B cell (primary cell): ENCODE measurements around the gene POLR3B. TPM values are rescaled to one million over a fixed set of nuclear protein-coding genes. Genes with fewer than 3 reads are reported as not detected.

Experiments used
- ATAC-seq: fragments of 200-7000 bp; cut with Tn5 transposase; one replicate; pipeline ENCODE4 v1.10.0; 2021; ENCODE audit warnings: low read depth, mild to moderate bottlenecking, moderate number of reproducible peaks, moderate library complexity
- CTCF ChIA-PET: fragments of 350-600 bp; sonication (Branson Sonifier 250); formaldehyde crosslinking; loops from one replicate; lab custom pipeline; 2021; ENCODE audit warnings: antibody characterized with exemption, inconsistent platforms; lab: Charles Lee
- POLR2A ChIA-PET: fragments of 350-600 bp; sonication (Branson Sonifier 250); formaldehyde crosslinking; loops from one replicate; lab custom pipeline; 2021; ENCODE audit warnings: antibody characterized with exemption; lab: Charles Lee
- DNase-seq: peaks from one replicate; pipeline ENCODE4 v3.0.0; 2013
- H2AFZ ChIP-seq: 2 replicates; pipeline ENCODE4 v1.6.1; 2012; ENCODE audit warnings: mild to moderate bottlenecking, low read depth, low read length; ENCODE audit not compliant: insufficient read depth, poor library complexity, severe bottlenecking
- H3K27ac ChIP-seq, 2 donors: 1 replicate in 1 of 2; 2 replicates in 1 of 2; pipeline ENCODE4 v1.5.1; 2012 to 2013; ENCODE audit warnings: low read length in 2 of 2, mild to moderate bottlenecking in 2 of 2, moderate library complexity in 1 of 2
- H3K27me3 ChIP-seq, 4 experiments: fragments of 200-600 bp in 1 of 4; sonication (generic) in 1 of 4; replicated peaks in 1 of 4; 1 replicate in 2 of 4; 2 replicates in 2 of 4; pipeline versions ENCODE4 v1.6.1 to v1.7.0; 2013 to 2016; ENCODE audit warnings: low read length in 3 of 4, mild to moderate bottlenecking in 2 of 4, mixed read lengths in 1 of 4, moderate library complexity in 1 of 4; ENCODE audit not compliant: insufficient read depth in 4 of 4, control insufficient read depth in 3 of 4; ENCODE audit errors: control extremely low read depth in 1 of 4
- H3K36me3 ChIP-seq, 2 experiments: replicated peaks in 1 of 2; 1 replicate in 1 of 2; 2 replicates in 1 of 2; pipeline versions ENCODE4 v1.6.1 to v1.7.1; 2013; ENCODE audit warnings: low read length in 1 of 2; ENCODE audit not compliant: insufficient read depth in 2 of 2, control insufficient read depth in 1 of 2; ENCODE audit errors: control extremely low read depth in 1 of 2, extremely low read depth in 1 of 2
- H3K4me1 ChIP-seq, 2 donors: fragments of 200-600 bp in 1 of 2; sonication (generic) in 1 of 2; 1 replicate in 1 of 2; 2 replicates in 1 of 2; pipeline versions ENCODE4 v1.5.1 to v1.6.1; 2013 to 2017; ENCODE audit warnings: low read length in 2 of 2; ENCODE audit not compliant: control insufficient read depth in 2 of 2, insufficient read depth in 2 of 2
- H3K4me2 ChIP-seq: replicated peaks from 2 replicates; pipeline ENCODE3; 2012; ENCODE audit warnings: mild to moderate bottlenecking, low read depth, low read length; ENCODE audit not compliant: poor library complexity, severe bottlenecking
- H3K4me3 ChIP-seq, 5 experiments: fragments of 200-600 bp in 1 of 5; sonication (generic) in 1 of 5; 1 replicate in 3 of 5; 2 replicates in 2 of 5; pipeline versions ENCODE4 v1.5.1 to v1.7.0; 2011 to 2016; ENCODE audit warnings: low read length in 4 of 5, mild to moderate bottlenecking in 4 of 5, low read depth in 2 of 5, control low read depth in 1 of 5, moderate library complexity in 1 of 5; ENCODE audit not compliant: insufficient read depth in 1 of 5; ENCODE audit errors: control extremely low read depth in 1 of 5, extremely low read depth in 1 of 5
- H3K79me2 ChIP-seq: fragments of 200-600 bp; sonication (generic); one replicate; pipeline ENCODE4 v1.6.0; 2016; ENCODE audit warnings: low read length; ENCODE audit not compliant: control insufficient read depth, insufficient read depth
- H3K9ac ChIP-seq: fragments of 200-600 bp; sonication (generic); 2 replicates; pipeline ENCODE4 v1.6.1; 2017; ENCODE audit warnings: mild to moderate bottlenecking, low read length, moderate library complexity
- H3K9me3 ChIP-seq, 3 donors: one replicate each; pipeline versions ENCODE4 v1.6.1 to v1.7.1; 2013; ENCODE audit warnings: low read length in 2 of 3; ENCODE audit not compliant: control insufficient read depth in 2 of 3, insufficient read depth in 1 of 3; ENCODE audit errors: control extremely low read depth in 1 of 3
- H4K20me1 ChIP-seq: 2 replicates; pipeline ENCODE4 v1.6.0; 2012; ENCODE audit warnings: mild to moderate bottlenecking, low read length; ENCODE audit not compliant: insufficient read depth, control insufficient read depth, poor library complexity, severe bottlenecking
- H3K27ac Mint-ChIP-seq: one replicate; pipeline ENCODE4 v1.8.0; 2021; ENCODE audit warnings: mixed read lengths
- H3K27me3 Mint-ChIP-seq: one replicate; pipeline ENCODE4 v1.8.0; 2021; ENCODE audit warnings: mixed read lengths
- H3K4me1 Mint-ChIP-seq: one replicate; pipeline ENCODE4 v1.8.0; 2021; ENCODE audit warnings: mixed read lengths
- H3K4me3 Mint-ChIP-seq: one replicate; pipeline ENCODE4 v1.8.0; 2021; ENCODE audit warnings: mixed read lengths
- H3K9me3 Mint-ChIP-seq: one replicate; pipeline ENCODE4 v1.8.0; 2022; ENCODE audit warnings: mixed read lengths; ENCODE audit not compliant: insufficient read depth
- EZH2 ChIP-seq: IDR thresholded peaks from 2 replicates; pipeline ENCODE4 v1.6.1; 2012; ENCODE audit warnings: borderline replicate concordance, low read depth, mild to moderate bottlenecking, moderate library complexity, low read length; ENCODE audit not compliant: insufficient read depth, poor library complexity, severe bottlenecking
- WGBS: methylation state at CpG from one replicate; pipeline ENCODE4 v1.1.5; 2013; ENCODE audit warnings: missing lambda C conversion rate; ENCODE audit not compliant: insufficient coverage; 5-methylcytosine and 5-hydroxymethylcytosine counted together
- intact Hi-C: fragments of 100-400 bp; cut with micrococcal nuclease; formaldehyde crosslinking; loops from one replicate; pipeline ENCODE4 v1.10.0; 2022
- polyA plus RNA-seq: library from polyadenylated mRNA; depleted of rRNA; stranded (reverse); fragments of >200 nt; gene quantifications from 2 replicates; pipeline ENCODE4 v1.2.3, GENCODE V29; 2012
- total RNA-seq, 2 donors: library from RNA; stranded (reverse); fragments of 120-200 nt in 1 of 2; gene quantifications; 1 replicate in 1 of 2; 2 replicates in 1 of 2; pipeline versions ENCODE4 v1.2.3 to v1.2.4, GENCODE V29; 2013 to 2022
- TF ChIP-seq, protein P1 (sequence below): fragments of 200-600 bp; IDR thresholded peaks from one replicate; pipeline ENCODE4 v1.8.0; 2022; ENCODE audit warnings: antibody characterized with exemption, mild to moderate bottlenecking

Gene POLR3B
- total and polyA plus RNA-seq, 2 donors (not counting 1 experiment from before 2014, with no cell fraction given), result 1.3 to 9.7 TPM

DNA sequence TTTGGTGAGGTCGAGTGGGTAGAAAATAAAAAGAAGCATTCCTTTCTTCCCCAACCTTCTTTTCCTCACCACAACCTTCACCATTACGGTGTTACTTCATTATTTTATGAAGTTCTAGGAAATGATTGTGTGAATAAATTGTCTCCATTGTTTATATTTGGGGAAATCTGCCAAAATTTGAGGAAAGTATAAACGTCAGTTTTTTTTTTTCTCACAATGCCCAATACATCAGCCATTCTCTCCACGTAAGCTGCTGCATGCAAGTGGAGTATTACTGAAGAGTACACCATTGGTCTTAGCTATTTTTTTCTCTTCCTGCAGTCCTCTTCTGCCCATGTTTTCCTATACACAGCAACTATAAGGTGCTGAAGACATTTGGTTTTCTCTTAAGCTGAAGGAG is 9.1 kb upstream of the POLR3B start:
- H2AFZ ChIP-seq, result no peak overlapping the region
- H3K36me3 ChIP-seq, result peaks cover 6 to 24% of the 10 kb centered on the region in 2 experiments
- H3K79me2 ChIP-seq, result no peaks in the 10 kb centered on the region
- no CpG with 5 or more reads among the region's 4 CpGs for WGBS
- H3K4me2 ChIP-seq, result no peak overlapping the region
- ChIA-PET CTCF (interaction anchor here (1.2 kb wide), 1 partner anchor 9 kb away, joined by 4 read pairs; the partner anchor contains the start of gene POLR3B), POLR2A (no interaction called here)
- DNase-seq (no peak), ATAC-seq (no peak)
- H4K20me1 ChIP-seq, result peaks cover 5% of the 10 kb centered on the region
- intact Hi-C loops, result no loop called here
- TF ChIP-seq, protein P1, sequence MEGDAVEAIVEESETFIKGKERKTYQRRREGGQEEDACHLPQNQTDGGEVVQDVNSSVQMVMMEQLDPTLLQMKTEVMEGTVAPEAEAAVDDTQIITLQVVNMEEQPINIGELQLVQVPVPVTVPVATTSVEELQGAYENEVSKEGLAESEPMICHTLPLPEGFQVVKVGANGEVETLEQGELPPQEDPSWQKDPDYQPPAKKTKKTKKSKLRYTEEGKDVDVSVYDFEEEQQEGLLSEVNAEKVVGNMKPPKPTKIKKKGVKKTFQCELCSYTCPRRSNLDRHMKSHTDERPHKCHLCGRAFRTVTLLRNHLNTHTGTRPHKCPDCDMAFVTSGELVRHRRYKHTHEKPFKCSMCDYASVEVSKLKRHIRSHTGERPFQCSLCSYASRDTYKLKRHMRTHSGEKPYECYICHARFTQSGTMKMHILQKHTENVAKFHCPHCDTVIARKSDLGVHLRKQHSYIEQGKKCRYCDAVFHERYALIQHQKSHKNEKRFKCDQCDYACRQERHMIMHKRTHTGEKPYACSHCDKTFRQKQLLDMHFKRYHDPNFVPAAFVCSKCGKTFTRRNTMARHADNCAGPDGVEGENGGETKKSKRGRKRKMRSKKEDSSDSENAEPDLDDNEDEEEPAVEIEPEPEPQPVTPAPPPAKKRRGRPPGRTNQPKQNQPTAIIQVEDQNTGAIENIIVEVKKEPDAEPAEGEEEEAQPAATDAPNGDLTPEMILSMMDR, result no peak
- no peak for TF ChIP-seq EZH2
- no peaks in the 10 kb centered on the region for H3K27me3 ChIP-seq
- H3K4me3 Mint-ChIP-seq, result no peak overlapping the region
- H3K9me3 Mint-ChIP-seq, result no peaks in the 10 kb centered on the region
- H3K4me1 ChIP-seq, result no peaks in the 10 kb centered on the region
- no peaks in the 10 kb centered on the region for H3K9me3 ChIP-seq
- H3K9ac ChIP-seq, result no peak overlapping the region
- no peak overlapping the region for H3K27ac ChIP-seq
- H3K4me1 Mint-ChIP-seq, result peaks cover 2% of the 10 kb centered on the region
- no peak overlapping the region for H3K27ac Mint-ChIP-seq
- H3K4me3 ChIP-seq, result no peak overlapping the region
- H3K27me3 Mint-ChIP-seq, result peaks cover 2% of the 10 kb centered on the region

DNA sequence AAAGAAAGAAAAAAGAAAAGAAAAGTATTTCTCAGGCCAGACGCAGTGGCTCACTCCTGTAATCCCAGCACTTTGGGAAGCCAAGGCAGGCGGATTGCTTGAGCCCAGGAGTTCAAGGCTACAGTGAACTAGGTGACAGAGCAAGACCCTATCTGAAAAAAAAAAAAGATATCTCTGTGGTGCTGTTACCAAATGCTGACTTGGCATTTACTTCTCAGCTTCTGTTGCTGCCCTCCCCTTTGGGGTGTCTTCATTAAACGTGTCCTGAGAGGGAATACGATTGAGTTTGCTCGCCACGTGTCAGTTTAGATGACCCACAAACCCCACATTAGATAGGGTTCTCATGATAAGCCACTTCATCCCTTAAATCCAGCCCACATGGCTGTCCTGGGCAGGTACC is 4.4 kb upstream of the POLR3B start:
- no peaks in the 10 kb centered on the region for H3K9me3 ChIP-seq
- no peaks in the 10 kb centered on the region for H3K9me3 Mint-ChIP-seq
- H3K27ac Mint-ChIP-seq, result no peak overlapping the region
- H3K27me3 ChIP-seq, result no peaks in the 10 kb centered on the region
- H3K4me1 Mint-ChIP-seq, result peaks cover 8% of the 10 kb centered on the region
- WGBS, result 100% methylated on average over 4 of the region's 6 CpGs
- ATAC-seq (no peak), DNase-seq (no peak)
- H3K4me2 ChIP-seq, result no peak overlapping the region
- intact Hi-C loops, result loop anchor here (10.0 kb wide), 1 partner anchor 1118 kb away; the partner anchor contains the start of gene APPL2
- no peak overlapping the region for H2AFZ ChIP-seq
- no peak overlapping the region for H3K9ac ChIP-seq
- no peak overlapping the region for H3K27ac ChIP-seq
- no peak for TF ChIP-seq EZH2
- TF ChIP-seq, protein P1, result no peak
- peaks cover 5% of the 10 kb centered on the region in 2 donors for H3K4me1 ChIP-seq
- ChIA-PET POLR2A (no interaction called here), CTCF (no interaction called here)
- H3K36me3 ChIP-seq, result no peaks in the 10 kb centered on the region
- no peaks in the 10 kb centered on the region for H3K79me2 ChIP-seq
- H4K20me1 ChIP-seq, result no peaks in the 10 kb centered on the region
- H3K4me3 Mint-ChIP-seq, result no peak overlapping the region
- H3K4me3 ChIP-seq, result no peak overlapping the region
- peaks cover 2% of the 10 kb centered on the region for H3K27me3 Mint-ChIP-seq
